ENCODE measurements around the gene SLC16A11. TPM values are rescaled to one million over a fixed set of nuclear protein-coding genes. Genes with fewer than 3 reads are reported as not detected.

The SLC16A11 gene
- total and polyA plus RNA-seq, 9 of the 15 experiments (the other 6 are each of a cell fraction or from before 2014, with no cell fraction given), result not detected

DNA sequence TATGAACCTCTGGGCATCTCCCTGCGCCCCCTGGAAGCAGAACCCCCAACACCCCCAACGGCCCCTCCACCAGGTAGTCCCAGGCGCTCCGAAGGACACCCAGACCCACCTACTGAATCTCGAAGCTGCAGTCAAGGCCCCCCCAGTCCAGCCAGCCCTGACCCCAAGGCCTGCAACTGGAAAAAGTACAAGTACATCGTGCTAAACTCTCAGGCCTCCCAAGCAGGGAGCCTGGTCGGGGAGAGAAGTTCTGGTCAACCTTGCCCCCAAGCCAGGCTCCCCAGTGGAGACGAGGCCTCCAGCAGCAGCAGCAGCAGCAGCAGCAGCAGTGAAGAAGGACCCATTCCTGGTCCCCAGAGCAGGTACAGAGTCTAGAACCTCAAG lies 19.5 kb downstream of the SLC16A11 start (continued):
- TF ChIP-seq ZFX (CRISPR knock-in tag; IDR thresholded peaks at IDR 0.05) (peak; percentile 24; the same call in 1 of the 2 replicates), BRCA1 (IDR thresholded peaks at IDR 0.05) (no peak), BRCA1 (CRISPR knock-in tag; IDR thresholded peaks at IDR 0.05) (no peak), MYC (IDR thresholded peaks at IDR 0.05; ENCODE audit: low read depth, low read length) (no peak), MYC (CRISPR knock-in tag; IDR thresholded peaks at IDR 0.05; ENCODE audit: borderline replicate concordance, low read depth) (no peak), NFIC (IDR thresholded peaks at IDR 0.05) (0 out of 2 replicates have a peak, but pooled peaks have one; percentile 5)

DNA sequence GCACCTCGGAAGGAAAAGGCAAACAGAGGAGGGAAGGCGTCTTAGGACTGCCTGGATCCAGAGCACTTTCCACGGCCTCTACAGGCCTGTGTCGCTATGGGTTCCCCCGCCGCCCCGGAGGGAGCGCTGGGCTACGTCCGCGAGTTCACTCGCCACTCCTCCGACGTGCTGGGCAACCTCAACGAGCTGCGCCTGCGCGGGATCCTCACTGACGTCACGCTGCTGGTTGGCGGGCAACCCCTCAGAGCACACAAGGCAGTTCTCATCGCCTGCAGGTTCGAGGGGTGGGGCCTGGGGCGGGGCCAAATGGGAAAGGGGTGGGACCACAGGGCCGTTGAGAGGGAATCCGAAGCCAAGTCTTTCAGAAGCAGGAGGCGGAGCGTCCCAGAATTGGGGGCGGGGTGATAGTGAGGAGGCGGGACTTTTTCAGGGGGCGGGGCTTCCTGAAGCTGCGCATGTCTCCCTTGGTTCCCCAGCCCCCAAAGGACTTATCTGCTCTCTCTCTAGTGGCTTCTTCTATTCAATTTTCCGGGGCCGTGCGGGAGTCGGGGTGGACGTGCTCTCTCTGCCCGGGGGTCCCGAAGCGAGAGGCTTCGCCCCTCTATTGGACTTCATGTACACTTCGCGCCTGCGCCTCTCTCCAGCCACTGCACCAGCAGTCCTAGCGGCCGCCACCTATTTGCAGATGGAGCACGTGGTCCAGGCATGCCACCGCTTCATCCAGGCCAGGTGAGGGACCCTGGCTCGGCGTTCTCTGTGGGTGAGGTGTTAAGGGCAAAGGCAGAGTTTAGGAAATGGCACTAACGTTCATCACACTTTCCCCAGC lies 20.1 kb downstream of the SLC16A11 start:
- Histone ChIP-seq H4K20me1 (replicated peaks; ENCODE audit: control insufficient read depth, insufficient read depth, low read length) (no peaks in the 10 kb centered on the region), H3K9ac (ENCODE audit: insufficient read depth in 1 of 2, low read depth in 2 of 2, low read length in 2 of 2) (peak overlapping the region; percentile 32 to 78), H2AFZ (ENCODE audit: low read depth, low read length) (peak overlapping the region; percentile 85), H3K36me3 (ENCODE audit: control insufficient read depth, insufficient read depth, low read length) (peaks cover 10% of the 10 kb centered on the region; the same call in 2 of the 3 replicates), H3K4me2 (ENCODE audit: insufficient read depth, low read length) (peak overlapping the region; percentile 68), H3K79me2 (ENCODE audit: control insufficient read depth, insufficient read depth, low read length) (peaks cover 16% of the 10 kb centered on the region), H3K9me3 (replicated peaks; ENCODE audit: control insufficient read depth, insufficient read depth, low read depth, low read length) (no peaks in the 10 kb centered on the region), H3K4me3 (peak overlapping the region; percentile 24), H3K27me3 (ENCODE audit: control insufficient read depth in 2 of 2, insufficient read depth in 2 of 2, low read length in 2 of 2) (no peaks in the 10 kb centered on the region), H3K27ac (ENCODE audit: extremely low read depth, low read depth, low read length) (peak overlapping the region; percentile 62), H3K9me1 (ENCODE audit: control insufficient read depth, insufficient read depth, low read length) (no peaks in the 10 kb centered on the region), H3K4me1 (replicated peaks in 1 of 2; ENCODE audit: control insufficient read depth in 2 of 2, insufficient read depth in 2 of 2, low read length in 2 of 2) (peaks cover 27 to 56% of the 10 kb centered on the region in 2 experiments; a peak in 4 of 5 replicates)
- peak; percentile 90 for FAIRE-seq
- POLR2A ChIA-PET, result interaction anchor here (0.6 to 1.0 kb wide), 3 partner anchors 12 to 105 kb away, joined by 4 to 5 read pairs (median 4); partner anchors contain the start of gene SLC16A13
- 36% methylated on average over 32 of the region's 51 CpGs for whole genome bisulfite sequencing (ENCODE audit: insufficient coverage, low coverage, missing lambda C conversion rate)
- TSS peak; percentile 79 for BruUV-seq (replicated peaks)
- ATAC-seq, result peak; percentile 90
- in situ Hi-C loops (cut with MboI) (no loop called here), intact Hi-C loops (cut with micrococcal nuclease) (loop anchor here (5.0 kb wide), 1 partner anchor 266 kb away; the partner anchor contains the start of gene XAF1)
- peak; percentile 86 to 95 (median 88) for DNase-seq (ENCODE audit: extremely low read depth in 1 of 4, low spot score in 3 of 4)
- CTCF ChIA-PET (ENCODE audit: low intra/inter-chr PET ratio), result interaction anchor here (2.0 kb wide), 1 partner anchor 180 kb away, joined by 4 read pairs; no protein-coding TSS in a partner anchor
- TF ChIP-seq GABPB1 (CRISPR knock-in tag; IDR thresholded peaks at IDR 0.05) (no peak), RB1 (IDR thresholded peaks at IDR 0.05; ENCODE audit: low read depth) (no peak)
- TF ChIP-seq, protein P1, sequence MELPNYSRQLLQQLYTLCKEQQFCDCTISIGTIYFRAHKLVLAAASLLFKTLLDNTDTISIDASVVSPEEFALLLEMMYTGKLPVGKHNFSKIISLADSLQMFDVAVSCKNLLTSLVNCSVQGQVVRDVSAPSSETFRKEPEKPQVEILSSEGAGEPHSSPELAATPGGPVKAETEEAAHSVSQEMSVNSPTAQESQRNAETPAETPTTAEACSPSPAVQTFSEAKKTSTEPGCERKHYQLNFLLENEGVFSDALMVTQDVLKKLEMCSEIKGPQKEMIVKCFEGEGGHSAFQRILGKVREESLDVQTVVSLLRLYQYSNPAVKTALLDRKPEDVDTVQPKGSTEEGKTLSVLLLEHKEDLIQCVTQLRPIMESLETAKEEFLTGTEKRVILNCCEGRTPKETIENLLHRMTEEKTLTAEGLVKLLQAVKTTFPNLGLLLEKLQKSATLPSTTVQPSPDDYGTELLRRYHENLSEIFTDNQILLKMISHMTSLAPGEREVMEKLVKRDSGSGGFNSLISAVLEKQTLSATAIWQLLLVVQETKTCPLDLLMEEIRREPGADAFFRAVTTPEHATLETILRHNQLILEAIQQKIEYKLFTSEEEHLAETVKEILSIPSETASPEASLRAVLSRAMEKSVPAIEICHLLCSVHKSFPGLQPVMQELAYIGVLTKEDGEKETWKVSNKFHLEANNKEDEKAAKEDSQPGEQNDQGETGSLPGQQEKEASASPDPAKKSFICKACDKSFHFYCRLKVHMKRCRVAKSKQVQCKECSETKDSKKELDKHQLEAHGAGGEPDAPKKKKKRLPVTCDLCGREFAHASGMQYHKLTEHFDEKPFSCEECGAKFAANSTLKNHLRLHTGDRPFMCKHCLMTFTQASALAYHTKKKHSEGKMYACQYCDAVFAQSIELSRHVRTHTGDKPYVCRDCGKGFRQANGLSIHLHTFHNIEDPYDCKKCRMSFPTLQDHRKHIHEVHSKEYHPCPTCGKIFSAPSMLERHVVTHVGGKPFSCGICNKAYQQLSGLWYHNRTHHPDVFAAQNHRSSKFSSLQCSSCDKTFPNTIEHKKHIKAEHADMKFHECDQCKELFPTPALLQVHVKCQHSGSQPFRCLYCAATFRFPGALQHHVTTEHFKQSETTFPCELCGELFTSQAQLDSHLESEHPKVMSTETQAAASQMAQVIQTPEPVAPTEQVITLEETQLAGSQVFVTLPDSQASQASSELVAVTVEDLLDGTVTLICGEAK (IDR thresholded peaks at IDR 0.05), result no peak
- TF ChIP-seq, protein P1 (CRISPR knock-in tag; IDR thresholded peaks at IDR 0.05), result no peak
